ENCODE measurements around the gene PIGO. TPM values are rescaled to one million over a fixed set of nuclear protein-coding genes. Genes with fewer than 3 reads are reported as not detected.

Gene PIGO
- total and polyA plus RNA-seq, 9 of the 15 experiments (the other 6 are each of a cell fraction or from before 2014, with no cell fraction given): 5.4 to 13.7 (median 9.7) TPM

DNA sequence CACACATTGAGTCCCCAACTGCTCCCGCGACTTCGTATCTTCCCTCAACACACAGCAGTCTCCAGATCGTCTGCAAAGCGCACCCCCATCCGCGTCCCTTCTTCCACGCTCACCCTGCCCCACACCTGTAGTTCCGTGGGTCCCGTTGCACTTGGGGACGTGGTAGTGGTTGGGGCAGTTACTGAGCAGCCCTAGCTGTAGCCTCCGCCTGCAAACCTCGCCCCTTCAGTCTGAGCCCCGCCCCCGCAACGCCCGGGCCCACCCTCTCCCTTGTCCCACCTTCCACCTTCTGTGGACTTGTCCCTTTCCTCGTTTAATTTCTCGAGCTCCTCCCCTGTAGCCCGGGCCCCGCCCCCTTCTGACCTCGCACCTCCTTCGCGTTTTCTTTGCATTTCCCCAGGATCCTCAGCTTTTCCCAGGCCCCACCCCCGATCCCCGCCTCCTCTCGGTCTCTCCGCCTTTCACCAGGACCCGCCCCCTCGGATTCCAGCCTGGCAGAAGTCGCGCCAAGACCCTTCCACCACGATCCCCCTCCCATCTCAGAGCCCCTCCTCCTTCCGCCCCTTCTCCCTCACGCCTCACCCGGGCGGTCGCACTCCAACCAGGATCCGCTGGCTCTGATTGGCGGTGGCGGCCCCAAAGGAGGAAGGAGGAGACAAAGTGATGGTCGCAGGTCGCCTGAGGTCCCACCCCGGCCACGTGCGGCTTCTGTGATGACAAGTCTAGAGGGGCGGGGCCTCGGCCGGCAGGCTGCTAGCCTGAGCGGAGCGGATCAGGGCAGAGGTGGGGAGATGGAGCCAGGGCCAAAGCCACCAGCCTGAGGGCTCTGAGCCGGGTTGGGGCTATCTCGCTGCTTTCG lies 19.5 kb upstream of the PIGO start, which contains the start of gene ATOSB (continued):
- TF ChIP-seq, protein P1, sequence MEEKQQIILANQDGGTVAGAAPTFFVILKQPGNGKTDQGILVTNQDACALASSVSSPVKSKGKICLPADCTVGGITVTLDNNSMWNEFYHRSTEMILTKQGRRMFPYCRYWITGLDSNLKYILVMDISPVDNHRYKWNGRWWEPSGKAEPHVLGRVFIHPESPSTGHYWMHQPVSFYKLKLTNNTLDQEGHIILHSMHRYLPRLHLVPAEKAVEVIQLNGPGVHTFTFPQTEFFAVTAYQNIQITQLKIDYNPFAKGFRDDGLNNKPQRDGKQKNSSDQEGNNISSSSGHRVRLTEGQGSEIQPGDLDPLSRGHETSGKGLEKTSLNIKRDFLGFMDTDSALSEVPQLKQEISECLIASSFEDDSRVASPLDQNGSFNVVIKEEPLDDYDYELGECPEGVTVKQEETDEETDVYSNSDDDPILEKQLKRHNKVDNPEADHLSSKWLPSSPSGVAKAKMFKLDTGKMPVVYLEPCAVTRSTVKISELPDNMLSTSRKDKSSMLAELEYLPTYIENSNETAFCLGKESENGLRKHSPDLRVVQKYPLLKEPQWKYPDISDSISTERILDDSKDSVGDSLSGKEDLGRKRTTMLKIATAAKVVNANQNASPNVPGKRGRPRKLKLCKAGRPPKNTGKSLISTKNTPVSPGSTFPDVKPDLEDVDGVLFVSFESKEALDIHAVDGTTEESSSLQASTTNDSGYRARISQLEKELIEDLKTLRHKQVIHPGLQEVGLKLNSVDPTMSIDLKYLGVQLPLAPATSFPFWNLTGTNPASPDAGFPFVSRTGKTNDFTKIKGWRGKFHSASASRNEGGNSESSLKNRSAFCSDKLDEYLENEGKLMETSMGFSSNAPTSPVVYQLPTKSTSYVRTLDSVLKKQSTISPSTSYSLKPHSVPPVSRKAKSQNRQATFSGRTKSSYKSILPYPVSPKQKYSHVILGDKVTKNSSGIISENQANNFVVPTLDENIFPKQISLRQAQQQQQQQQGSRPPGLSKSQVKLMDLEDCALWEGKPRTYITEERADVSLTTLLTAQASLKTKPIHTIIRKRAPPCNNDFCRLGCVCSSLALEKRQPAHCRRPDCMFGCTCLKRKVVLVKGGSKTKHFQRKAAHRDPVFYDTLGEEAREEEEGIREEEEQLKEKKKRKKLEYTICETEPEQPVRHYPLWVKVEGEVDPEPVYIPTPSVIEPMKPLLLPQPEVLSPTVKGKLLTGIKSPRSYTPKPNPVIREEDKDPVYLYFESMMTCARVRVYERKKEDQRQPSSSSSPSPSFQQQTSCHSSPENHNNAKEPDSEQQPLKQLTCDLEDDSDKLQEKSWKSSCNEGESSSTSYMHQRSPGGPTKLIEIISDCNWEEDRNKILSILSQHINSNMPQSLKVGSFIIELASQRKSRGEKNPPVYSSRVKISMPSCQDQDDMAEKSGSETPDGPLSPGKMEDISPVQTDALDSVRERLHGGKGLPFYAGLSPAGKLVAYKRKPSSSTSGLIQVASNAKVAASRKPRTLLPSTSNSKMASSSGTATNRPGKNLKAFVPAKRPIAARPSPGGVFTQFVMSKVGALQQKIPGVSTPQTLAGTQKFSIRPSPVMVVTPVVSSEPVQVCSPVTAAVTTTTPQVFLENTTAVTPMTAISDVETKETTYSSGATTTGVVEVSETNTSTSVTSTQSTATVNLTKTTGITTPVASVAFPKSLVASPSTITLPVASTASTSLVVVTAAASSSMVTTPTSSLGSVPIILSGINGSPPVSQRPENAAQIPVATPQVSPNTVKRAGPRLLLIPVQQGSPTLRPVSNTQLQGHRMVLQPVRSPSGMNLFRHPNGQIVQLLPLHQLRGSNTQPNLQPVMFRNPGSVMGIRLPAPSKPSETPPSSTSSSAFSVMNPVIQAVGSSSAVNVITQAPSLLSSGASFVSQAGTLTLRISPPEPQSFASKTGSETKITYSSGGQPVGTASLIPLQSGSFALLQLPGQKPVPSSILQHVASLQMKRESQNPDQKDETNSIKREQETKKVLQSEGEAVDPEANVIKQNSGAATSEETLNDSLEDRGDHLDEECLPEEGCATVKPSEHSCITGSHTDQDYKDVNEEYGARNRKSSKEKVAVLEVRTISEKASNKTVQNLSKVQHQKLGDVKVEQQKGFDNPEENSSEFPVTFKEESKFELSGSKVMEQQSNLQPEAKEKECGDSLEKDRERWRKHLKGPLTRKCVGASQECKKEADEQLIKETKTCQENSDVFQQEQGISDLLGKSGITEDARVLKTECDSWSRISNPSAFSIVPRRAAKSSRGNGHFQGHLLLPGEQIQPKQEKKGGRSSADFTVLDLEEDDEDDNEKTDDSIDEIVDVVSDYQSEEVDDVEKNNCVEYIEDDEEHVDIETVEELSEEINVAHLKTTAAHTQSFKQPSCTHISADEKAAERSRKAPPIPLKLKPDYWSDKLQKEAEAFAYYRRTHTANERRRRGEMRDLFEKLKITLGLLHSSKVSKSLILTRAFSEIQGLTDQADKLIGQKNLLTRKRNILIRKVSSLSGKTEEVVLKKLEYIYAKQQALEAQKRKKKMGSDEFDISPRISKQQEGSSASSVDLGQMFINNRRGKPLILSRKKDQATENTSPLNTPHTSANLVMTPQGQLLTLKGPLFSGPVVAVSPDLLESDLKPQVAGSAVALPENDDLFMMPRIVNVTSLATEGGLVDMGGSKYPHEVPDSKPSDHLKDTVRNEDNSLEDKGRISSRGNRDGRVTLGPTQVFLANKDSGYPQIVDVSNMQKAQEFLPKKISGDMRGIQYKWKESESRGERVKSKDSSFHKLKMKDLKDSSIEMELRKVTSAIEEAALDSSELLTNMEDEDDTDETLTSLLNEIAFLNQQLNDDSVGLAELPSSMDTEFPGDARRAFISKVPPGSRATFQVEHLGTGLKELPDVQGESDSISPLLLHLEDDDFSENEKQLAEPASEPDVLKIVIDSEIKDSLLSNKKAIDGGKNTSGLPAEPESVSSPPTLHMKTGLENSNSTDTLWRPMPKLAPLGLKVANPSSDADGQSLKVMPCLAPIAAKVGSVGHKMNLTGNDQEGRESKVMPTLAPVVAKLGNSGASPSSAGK (IDR thresholded peaks at IDR 0.05): peak; percentile 84
- TF ChIP-seq ETV1 (tag; conservative IDR thresholded peaks at IDR 0.05; ENCODE audit: low read depth) (no peak), HNRNPLL (IDR thresholded peaks at IDR 0.05; ENCODE audit: low read depth, low read length, poor library complexity, severe bottlenecking) (peak; percentile 25), NCOR1 (IDR thresholded peaks at IDR 0.05) (peak; percentile 32), TCF3 (CRISPR knock-in tag; IDR thresholded peaks at IDR 0.05) (0 out of 2 replicates have a peak, but pooled peaks have one; percentile 13), CBFA2T2 (conservative IDR thresholded peaks at IDR 0.05) (peak; percentile 28), E2F3 (CRISPR knock-in tag; IDR thresholded peaks at IDR 0.05) (0 out of 2 replicates have a peak, but pooled peaks have one; percentile 17), PHF8 (IDR thresholded peaks at IDR 0.05; ENCODE audit: borderline replicate concordance, low read length) (peak; percentile 60; the same call in 1 of the 2 replicates), NR2C2 (CRISPR knock-in tag; IDR thresholded peaks at IDR 0.05) (no peak), NR2C2 (tag; IDR thresholded peaks at IDR 0.05) (peak; percentile 17; the same call in 1 of the 2 replicates), ZFX (CRISPR knock-in tag; IDR thresholded peaks at IDR 0.05) (peak; percentile 37; the same call in 1 of the 2 replicates)
- TF ChIP-seq, protein P2, sequence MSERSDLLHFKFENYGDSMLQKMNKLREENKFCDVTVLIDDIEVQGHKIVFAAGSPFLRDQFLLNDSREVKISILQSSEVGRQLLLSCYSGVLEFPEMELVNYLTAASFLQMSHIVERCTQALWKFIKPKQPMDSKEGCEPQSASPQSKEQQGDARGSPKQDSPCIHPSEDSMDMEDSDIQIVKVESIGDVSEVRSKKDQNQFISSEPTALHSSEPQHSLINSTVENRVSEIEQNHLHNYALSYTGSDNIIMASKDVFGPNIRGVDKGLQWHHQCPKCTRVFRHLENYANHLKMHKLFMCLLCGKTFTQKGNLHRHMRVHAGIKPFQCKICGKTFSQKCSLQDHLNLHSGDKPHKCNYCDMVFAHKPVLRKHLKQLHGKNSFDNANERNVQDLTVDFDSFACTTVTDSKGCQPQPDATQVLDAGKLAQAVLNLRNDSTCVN (CRISPR knock-in tag; IDR thresholded peaks at IDR 0.05): no peak
- TF ChIP-seq, protein P3, sequence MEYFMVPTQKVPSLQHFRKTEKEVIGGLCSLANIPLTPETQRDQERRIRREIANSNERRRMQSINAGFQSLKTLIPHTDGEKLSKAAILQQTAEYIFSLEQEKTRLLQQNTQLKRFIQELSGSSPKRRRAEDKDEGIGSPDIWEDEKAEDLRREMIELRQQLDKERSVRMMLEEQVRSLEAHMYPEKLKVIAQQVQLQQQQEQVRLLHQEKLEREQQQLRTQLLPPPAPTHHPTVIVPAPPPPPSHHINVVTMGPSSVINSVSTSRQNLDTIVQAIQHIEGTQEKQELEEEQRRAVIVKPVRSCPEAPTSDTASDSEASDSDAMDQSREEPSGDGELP (CRISPR knock-in tag; IDR thresholded peaks at IDR 0.05; ENCODE audit: borderline replicate concordance): peak; percentile 66; the same call in 1 of the 2 replicates

Data from K562 (cell line).